Right lung (tissue), 5 donors: ENCODE data around the gene PLEKHA7. TPM values are rescaled to one million over a fixed set of nuclear protein-coding genes. Genes with fewer than 3 reads are reported as not detected.
A peak's percentile ranks its signal among the peaks of the same experiment; 100 is the strongest.

Experiments used
- DNase-seq, 2 donors: peaks; one replicate each; pipeline ENCODE4 v3.0.0-alpha.2; 2013
- polyA plus RNA-seq, 5 donors: library from polyadenylated mRNA; unstranded; fragments of 120-200 nt; gene quantifications; one replicate each; pipeline versions ENCODE4 v1.2.1 to v1.2.3, GENCODE V29; 2013; ENCODE audit warnings: inconsistent platforms in 1 of 5, low replicate concordance in 1 of 5; ENCODE audit not compliant: insufficient read length in 5 of 5, insufficient read depth in 1 of 5

The PLEKHA7 gene
- polyA plus RNA-seq, 5 donors = 21.2 to 31.8 (median 29.6) TPM

DNA sequence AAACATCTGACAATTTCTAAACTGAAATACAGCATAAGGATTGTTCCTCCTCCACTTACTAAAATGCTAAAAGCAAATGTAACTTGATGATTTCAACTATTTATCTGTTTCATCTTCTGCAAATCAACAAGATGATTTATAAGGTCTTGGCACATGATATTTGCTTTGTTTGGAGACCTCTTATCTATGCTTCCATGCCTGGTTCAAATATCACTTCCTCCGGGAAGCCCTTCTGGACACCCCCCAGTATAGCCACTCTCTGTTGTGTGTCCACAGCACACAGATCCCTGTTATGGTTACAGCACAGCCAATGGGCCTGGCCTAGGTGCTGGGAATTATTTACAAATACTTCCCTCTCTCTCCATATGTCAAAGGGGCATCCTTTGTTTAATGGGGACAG is 160.9 kb downstream of the PLEKHA7 start:
- DNase-seq = no peak

DNA sequence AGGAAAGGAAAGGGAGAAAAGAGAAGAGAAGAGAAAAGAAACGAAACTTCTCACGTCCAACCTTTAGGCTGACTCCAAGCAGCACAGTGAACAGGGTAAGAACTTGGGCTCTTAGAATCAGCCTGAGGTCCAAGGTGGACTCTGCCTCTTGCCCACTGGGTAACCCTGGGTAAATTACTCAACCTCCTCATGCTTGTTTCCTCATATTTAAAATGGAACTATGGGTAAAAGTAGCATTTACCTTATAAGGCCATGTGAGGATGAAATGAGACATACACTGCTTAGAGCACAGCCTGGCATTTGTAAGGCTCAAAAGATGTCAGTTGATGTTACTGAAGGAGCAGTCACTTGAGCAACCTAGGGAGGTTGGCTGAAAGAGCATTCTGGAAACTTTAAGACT is 167.9 kb downstream of the PLEKHA7 start:
- DNase-seq = no peak

DNA sequence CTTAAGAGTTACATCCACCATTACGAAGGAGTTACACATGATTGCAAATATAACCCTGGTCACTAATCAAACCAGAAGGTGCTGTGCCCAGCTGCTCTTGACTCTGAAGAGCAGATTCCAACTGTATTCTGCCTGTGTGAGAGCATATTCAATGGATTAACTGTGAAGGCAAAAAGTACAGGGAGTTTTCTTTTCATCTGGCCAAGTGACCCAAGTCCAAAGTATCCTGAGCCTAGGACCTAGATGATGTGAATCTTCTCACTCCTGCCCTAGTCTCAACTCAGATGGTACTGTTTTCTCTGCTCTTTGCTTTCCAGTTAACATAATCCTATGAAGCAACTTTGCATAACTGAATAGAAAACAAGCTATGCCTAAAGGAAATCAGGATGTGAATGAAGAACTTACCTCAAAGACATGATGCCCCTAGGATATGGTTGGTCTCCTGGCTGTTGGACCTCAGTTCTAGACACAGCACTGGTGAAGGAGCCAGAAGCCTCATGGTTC is 169.9 kb downstream of the PLEKHA7 start:
- DNase-seq = no peak

DNA sequence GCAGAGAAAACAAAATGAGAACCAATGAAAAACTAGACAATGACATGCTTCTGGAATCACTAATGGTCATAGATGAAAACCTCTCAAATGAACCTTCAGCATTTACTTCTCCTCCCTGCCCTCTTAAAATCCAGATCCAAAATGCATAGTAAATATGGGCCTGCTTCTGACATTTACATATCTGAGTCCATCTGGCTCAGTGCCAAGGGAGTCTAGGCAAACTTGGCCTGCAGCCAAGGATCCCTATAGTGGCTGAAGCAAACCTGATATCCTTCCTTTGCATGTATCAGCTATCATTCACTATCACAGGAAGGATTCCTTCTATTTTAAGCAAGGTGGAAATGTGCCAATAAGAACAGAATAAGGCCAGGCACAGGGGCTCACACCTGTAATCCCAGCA is 170.9 kb downstream of the PLEKHA7 start:
- no peak for DNase-seq

DNA sequence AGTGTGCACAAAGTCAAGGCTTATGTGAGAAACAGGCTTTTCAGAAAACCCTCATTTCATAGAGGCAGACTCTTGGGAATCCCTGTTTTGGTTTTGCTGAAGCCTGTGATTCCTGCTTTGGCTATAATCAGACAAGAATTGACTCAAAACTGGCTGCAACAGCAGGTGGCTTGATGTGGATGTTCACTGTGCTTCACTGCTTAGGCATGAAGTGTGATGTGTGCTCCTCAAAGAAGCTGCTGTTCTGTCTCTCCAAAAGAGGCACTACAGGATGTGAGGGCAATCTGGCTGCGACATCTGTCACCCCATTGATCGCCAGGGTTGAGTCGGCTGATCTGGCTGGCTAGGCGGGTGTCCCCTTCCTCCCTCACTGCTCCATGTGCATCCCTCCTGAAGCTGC is 172.2 kb downstream of the PLEKHA7 start:
- DNase-seq = no peak

DNA sequence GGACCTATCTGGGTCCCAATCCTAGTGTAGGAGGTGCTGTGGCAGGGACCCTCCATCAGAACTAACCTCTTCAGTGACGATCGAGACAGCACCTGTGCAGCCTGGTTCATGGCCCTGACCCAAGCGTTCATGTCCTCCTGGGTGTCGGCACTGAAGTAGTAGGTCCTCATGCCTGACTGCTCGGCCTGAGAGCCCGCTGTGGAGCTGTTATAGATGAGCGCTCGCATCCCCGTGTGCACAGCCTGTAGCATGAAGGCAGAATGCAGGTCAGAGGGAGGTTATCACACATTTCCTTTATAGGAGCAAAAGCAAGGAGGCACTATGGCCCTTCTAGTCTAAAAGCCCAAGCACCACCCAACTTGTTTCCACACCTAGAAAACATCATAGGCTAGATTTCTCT is 172.7 kb downstream of the PLEKHA7 start:
- DNase-seq = no peak

DNA sequence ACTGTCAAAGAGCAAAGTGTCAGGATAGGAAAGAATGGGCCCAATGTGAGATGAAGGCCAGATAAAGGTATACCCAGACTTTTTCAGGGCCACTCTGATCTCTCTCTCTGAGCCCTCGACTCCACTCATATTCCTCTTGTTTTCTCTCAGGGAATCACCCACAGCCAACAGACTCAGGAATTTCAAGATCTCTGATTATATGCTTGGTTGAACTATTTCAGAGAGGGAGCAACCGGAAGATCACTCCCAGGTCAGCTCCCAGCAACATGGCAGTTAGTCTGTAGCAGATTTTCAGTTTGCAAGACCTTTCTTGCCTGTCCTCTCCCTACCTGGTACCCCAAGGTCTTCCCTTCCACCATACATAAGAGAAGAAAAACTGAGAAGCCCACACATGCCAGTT is 173.3 kb downstream of the PLEKHA7 start:
- no peak for DNase-seq

DNA sequence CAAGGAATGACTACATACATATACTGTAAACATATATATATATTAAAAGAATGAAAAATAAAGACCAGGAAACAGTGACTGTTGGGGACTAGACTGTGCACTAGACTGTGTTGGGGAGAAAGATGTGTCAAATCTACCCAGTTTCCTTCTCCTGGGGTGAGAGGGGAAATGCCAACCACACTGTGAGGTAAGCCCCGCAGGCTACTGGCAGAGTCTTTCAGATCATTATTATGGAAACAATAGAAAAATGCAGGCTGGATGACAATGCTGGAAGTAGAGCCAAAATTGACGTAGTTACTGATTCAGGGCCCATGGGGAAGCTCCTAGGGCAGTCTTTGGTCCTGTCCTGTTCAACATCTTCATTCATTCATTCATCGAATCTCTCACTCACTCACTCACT is 174.4 kb downstream of the PLEKHA7 start:
- no peak for DNase-seq

DNA sequence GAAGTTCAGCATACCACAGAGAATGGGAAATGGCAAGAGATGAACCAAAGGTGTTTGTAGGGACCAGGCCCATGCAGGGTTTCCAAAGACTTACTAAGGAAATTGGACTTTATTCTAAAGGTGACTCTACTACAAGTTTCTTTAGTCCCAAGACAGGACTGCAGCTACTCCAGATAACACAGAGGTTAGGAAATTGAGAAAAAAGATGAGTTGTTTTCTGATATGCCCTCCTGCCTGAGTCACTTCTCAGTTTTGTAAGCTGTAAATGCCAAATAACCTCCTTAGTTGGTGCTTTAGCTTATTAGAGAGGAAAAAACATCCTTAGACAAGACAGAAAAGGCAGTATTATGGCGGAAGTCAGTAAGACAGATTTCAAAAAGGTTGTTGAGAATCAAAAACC is 179.8 kb downstream of the PLEKHA7 start:
- DNase-seq = no peak

DNA sequence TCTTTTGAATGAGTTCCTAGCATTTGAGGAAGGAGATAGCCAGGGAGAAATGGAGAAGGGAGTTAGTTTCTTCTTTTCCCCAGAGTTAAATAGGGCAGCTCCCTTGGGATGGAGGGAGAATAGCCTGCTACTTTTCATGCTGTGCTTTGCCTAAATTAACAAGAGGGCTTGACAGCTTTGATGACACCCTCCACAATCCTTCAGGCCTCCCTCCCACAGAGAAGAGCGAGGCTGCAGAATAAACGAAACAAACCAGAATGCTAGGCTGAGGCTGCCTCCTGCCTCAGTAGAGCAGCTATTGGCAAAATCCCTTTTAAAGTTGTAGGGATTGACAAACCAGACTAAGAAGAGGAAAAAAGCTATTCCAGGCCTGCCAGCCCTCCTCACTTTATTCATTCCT is 181.2 kb downstream of the PLEKHA7 start:
- no peak for DNase-seq

DNA sequence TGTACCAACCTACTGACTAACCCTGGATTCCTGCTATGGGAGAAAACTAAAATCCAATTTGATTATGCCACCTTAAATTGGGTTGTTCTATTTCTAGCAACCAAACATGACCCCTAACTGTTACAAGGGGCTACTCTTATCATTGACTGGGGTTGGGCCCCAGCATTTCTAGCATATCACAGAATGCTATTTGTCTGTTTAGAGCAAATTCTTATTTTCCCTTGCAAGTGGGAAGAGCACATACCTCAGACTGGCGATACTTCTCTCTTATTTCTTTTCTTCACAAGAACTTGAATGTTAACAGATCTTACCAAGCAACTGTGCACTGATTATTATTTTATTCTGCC is 182.0 kb downstream of the PLEKHA7 start:
- DNase-seq = no peak

DNA sequence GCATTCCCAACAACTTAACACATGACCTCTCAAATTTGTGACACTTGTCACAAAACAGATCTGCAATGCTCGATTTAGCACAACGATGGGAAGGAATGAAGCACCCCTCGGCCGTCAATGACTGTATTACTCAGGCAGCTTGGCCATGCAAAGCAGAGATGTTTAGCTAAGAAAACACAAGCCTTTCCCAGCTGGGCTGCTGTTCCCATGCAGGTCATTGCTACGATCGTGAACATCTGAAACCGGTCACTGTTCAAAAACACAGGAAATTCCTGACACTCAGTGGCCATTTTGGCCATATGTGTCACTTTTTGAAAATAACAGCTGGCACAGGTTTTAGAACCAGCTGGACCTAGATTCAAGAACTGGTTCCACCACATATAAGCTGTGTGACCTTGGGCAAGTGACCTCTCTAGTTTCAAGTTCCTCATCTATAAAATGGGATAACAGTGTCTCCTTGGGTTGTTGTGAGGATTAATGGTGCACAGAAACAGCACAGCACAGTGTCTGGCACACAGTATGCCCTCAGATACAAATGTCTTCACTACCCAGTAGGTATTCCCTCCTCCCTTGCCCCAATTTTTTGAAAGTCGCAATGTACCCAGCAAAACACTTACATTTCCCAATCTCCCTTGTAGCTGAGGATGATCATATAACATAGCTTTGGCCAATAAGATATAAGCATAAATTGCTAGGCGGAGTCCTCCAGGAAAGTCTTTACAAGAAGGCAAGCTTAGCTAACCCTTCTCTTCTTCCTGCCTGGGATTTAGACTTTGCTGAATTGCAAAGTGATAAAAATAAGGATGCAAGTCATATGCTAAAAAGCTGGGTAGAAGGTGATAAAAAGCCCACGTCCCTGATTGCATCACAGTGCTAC is 182.7 kb downstream of the PLEKHA7 start:
- DNase-seq = peak; percentile 20 to 26

DNA sequence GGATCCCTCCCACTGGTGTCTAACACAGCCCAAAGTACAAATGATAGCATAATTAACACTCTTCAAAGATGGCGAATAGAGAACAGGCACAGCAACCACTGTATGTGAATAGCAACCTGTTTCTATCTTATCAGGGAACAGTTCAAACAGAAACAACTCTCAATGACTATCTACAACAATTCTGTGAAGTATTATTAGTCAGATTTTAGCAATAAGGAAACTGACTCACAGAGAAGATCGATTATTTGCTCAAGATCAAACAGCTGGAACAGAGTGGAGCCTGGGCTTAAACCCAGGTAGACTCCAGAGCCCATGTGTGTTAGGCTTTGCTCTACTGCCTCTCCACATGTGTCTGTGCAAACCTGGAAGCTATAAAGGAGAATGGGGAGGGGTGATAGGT is 187.1 kb downstream of the PLEKHA7 start:
- DNase-seq = no peak

DNA sequence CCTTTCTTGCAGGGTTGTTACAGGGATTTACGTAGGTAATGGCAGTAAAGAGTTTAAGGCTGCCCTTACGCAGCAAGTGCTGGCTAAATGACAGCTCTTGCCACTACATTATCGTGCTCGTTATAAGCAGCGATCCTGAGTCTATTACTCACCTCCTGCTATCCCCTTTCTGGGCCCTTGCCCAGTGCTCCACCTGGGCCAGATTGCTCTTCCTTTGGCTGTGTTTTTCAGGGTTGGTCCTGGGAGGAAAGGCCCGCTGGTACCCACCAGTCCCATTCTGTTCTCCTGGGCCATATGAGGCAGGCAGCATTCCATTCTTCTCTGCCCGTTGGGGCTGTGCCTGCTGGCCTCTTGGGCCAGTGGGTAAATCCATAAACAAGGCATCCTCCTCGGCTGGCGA is 188.2 kb downstream of the PLEKHA7 start:
- DNase-seq = no peak

DNA sequence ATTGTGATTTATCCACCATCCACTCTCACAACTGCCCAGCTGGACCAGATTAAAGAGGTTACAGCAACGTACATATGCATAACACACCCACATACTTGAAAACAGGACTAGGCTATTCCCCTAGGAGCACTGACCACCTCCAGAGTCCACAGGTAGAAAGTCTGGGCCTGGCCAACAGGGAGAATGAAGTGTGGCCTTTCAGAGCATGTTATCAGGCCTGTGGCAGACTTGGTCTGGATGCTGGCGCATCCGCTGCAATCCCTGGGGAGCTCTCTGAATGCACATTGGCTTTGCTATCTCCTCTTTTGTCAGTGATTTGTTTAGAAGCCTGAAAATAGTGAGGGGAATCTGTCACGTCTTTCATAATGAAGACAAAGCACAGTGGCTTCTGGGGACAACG is 189.1 kb downstream of the PLEKHA7 start:
- no peak for DNase-seq

DNA sequence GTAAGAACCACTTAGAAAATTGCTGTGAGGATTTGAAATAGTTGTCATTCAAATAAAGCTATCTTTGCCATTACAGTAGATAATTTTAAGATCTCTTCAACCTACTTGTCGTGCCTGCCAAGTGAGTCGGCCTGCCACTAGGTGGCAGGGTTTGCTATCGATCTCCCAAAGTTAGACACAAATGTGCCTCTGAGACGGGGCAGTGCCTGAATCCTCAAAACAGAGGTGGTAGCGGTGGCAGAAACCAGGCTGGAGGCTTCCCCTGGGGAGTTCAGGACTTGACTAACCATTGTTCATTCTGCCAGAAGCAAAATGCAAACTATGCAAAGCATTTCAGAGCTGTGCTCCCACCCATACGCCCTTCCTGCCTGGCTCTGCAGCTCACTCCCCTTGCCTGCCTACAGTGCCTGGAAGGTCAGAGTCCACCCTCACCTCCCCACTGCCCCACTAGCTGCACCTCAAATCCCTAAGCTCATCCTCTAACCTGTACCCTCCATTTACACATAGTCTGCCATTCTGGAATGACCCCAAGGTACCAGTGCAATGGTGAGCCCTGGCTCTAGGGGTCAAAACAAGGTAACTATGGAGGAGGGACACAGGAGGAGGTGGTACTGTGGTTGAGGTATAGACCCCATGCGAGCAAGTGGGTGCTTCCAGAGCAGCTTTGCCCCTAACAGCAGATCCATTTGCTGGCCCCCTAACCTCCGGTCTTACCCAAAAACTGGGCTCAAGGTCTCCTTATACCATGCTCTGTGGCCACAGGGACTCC is 193.7 kb downstream of the PLEKHA7 start:
- DNase-seq = peak; percentile 53 to 71

DNA sequence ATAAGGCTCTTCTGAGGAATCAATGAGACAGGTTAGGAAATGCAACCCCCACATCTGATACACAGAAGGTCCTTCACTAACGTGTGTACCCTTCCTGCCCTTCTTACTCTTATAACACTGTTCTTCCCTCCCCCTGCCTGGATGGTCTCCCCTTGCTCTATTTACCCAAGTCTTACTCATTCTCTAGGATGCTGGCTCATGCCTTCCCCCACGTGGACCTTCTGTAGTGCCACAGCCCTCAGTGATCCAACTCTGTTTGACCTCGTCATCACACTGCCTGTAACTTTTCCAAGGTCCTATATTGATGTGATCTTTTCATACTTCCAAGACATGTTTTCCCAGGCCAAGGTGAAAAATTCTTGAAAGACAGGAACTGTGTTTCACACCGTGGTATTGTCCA is 195.9 kb downstream of the PLEKHA7 start:
- no peak for DNase-seq

DNA sequence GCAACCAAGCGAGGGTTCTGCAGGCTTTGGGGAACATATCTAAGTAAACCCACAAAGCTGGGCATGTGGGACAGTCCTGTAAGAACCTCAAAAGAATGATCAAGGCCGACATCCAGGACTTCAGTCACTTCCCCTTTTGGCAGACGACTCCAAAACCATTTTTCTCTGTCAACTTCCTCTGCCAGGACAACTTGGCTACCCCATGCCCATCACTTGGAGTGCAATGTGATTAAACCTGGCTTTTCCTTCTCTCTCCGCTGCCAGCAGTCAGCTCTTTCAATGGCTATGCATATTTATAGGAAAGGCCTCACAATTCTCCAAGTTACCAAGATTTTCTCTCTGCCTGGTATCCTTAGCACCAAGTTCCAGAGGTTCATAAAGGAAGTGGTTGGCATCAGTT is 196.9 kb downstream of the PLEKHA7 start:
- no peak for DNase-seq

DNA sequence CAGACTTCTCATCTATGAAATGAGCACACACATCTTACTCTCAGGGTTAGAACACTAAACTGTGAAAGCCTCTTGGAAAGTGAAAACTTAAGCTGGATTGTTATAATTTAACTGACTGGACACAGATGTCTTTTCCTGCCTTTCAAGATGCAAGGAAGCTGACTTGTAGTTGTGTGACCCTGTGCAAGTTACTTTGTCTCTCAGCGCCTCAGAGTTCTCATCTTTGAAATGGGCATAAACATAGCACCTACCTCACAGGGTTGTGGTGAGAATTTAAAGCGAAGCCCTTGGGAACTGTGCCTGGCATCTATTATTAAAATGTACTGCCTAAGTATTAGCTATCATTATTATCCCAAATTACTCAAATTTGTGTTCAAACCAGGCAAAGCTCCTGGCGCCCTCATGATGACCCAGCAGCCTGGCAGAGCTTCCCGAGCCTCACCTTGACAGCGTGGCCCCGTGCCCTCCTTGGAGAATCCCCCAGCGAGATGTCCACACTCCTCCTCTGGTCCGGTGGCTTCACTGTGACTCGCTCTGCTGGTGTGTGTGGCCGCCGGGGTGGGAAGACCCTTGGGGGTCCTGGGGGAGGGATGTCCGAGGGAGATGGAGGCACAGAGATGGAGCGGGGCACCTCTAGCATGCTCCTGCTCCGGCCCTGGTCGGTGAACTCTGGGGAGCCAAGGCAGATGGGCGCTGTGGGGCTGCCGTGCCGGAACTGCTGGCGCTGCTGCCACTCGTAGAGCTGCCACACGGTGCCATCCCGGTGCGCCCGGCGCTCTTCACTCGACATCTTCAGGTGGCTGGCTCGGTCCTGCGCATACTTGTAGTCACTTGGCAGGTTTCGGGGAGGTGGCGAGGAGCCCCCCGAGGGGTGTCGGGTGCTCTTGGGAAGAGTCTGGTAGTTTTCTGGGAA is 197.6 kb downstream of the PLEKHA7 start:
- DNase-seq = no peak

DNA sequence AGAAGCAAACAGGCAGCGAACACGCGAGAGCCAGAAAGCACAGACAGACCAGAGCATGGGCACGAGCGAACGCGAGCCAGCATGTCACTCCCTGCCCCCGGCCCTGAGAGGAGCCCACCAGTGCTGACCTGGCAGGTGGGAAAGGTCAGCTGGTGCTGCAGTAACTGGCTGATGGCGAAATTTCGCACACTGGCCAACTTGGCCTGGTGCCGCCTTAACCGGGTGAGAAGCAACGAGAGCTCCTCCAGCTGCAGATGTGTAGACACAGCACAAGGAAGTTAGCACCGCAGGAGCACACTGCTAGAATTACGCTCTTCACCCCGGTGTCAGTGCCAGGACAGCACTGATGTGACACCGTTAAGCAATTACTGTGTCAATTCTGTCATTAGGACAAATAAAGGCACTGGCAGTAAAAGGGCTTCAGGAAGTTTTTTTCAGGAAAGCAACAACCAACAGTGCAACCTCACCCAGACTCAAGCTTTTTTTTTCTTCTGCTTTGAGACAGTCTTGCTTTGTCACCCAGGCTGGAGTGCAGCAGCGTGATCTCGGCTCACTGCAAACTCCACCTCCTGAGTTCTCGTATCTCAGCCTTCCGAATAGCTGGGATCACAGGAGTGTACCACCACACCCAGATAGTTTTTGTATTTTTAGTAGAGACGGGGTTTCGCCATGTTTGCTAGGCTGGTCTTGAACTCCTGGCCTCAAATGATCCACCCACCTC is 199.0 kb downstream of the PLEKHA7 start:
- peak; percentile 78 to 82 for DNase-seq

DNA sequence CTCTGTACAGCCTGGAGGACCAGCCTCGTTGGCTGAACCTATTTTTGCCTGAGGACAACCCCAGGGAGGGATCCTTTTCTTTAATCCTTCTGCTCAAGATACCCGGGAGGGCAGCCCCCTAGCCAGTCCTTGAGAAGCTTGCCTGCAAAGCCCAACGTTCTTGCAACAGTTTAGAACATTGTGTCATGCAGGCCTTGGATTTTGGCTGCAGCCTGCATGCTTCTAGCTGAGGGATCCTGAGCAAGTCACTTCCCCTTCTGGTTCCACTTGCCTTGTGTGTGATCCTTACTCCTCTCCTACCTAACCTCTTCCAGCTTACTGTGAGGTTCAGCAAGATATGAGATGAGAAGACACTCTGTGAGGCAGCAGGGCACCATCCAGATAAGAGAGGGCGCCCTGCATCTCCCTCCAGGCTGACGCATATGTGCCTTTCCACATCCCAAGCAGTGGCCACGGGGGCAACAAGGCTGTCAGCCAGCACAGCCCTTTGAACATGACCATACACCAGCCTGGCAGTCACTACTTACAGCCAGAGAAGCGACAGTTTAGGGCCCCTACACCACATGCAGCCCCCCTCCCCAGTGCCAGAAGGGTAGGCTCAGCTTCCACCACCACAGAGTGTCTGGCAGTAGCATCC is 199.7 kb downstream of the PLEKHA7 start:
- no peak for DNase-seq
